CD4-positive, alpha-beta T cell treated with Interferon alpha-2 for 1 hour (primary cell): Measurements from ENCODE around the gene VAV2.
"Not testable (repeated sequence)": the region's sequence is repeated elsewhere in the genome, so short reads cannot be mapped to it uniquely, and the experiment has no call there.

Source experiments
- DNase-seq, 2 donors: peaks; one replicate each; pipeline ENCODE4 v3.0.0-alpha.2; 2020 to 2022

The VAV2 gene

DNA sequence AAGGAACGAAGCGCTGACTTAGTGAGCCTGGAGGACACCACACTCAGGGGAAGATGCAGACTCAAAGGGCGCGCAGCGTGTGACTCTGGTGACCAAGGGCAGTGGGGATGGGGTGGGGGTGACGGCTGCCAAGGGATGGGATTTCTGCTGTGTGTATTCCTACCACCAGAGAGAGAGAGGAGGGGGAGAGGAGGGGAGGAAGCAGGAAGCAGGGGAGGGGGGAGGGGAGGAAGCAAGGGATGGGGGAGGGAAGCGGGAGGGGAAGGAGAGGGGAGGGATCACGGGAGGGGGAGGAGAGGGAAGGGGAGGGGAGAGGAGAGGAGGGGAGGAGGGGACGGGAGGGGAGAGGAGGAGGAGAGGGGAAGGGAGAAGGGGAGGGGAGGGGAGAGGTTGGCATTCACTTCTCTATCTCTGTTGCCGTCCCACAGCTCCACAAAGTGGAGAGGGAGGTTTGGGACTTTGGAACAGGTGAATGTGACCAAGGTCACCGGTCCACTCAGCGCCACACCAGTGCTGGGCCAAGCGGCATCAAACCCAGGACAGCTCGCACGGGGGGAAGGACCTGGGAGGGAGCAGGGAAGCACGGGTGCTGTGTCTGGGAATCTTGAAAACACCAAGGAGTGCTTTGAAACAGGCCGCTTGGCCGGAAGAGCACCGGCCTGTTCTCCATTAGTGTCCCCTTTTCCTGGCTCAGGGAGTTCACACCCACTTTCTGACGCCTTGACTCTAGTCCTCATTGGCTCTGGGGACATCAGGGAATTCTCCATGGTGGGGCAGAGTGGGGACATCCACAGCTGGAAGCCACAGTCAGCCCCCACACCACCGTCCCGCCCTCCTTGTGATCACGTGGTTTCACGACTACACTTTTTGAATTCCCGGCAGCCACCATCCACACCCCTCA lies 77.4 kb downstream of the VAV2 start:
- DNase-seq = no peak

DNA sequence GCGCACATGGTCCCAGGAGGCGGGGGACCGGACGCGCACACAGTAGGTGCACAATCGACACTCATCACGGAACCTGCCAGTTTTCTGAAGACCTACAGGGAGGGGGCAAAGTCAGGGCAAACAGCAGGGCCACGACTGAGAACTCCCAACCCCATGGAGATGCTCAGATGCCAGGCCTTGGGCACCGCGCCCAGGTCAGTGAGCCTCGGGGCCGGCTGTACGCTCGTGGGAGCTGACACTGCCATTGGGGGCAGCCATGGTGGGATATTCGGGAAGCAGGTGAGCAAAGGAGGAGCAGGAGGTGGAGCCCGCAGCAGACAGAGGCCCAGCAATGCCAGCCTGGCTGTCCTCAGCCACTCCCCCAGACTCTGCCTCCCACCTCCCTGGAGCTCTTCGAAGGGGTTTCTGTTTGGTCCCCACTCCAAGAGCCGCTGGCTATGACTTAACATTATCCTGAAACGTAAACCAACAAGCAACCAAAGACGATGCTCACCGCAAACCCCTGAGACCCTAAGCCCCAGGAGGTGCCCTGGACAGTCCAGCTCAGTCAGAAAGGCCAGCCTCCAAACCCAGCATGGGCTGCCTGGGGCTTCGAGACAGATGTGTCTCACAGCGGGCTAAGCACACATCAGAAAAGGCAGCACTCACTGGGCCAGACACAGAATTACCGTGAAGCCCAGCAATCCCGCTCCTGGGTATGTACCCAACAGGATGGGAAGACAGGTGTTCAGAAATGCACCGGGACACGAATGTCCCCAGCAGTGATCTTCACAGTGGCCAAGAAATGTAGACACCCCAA lies 78.4 kb downstream of the VAV2 start:
- DNase-seq = no peak

DNA sequence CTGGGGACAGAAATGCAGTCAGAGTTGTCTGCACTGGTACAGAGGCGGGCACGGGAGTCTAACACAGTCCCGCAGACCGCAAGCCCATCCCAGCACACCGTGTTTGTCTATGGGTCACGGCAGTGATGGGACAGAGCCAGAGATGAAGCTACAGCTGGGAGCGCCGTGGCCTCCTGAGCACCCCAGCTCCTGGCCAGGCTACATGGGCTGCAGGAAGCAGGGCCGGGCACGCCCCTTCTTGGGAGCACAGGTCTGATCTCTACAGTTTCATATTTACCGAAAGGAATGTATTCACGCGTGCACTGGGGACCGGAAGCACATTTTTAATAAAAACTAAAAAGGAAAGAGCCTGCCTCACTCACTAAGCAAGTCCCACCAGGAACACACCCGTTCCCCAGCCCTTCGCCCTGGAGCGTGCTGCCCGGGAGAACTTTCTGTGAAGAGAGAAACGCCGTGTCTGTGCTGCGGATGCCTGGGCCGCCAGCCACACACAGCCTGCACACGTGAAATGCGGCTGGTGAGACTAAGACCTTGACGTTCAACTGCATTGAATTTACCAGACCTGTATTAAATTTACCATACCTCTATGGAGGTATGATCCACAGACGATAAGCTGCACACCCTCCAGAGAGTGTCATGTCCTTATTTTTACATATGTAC lies 81.1 kb downstream of the VAV2 start:
- DNase-seq = no peak

DNA sequence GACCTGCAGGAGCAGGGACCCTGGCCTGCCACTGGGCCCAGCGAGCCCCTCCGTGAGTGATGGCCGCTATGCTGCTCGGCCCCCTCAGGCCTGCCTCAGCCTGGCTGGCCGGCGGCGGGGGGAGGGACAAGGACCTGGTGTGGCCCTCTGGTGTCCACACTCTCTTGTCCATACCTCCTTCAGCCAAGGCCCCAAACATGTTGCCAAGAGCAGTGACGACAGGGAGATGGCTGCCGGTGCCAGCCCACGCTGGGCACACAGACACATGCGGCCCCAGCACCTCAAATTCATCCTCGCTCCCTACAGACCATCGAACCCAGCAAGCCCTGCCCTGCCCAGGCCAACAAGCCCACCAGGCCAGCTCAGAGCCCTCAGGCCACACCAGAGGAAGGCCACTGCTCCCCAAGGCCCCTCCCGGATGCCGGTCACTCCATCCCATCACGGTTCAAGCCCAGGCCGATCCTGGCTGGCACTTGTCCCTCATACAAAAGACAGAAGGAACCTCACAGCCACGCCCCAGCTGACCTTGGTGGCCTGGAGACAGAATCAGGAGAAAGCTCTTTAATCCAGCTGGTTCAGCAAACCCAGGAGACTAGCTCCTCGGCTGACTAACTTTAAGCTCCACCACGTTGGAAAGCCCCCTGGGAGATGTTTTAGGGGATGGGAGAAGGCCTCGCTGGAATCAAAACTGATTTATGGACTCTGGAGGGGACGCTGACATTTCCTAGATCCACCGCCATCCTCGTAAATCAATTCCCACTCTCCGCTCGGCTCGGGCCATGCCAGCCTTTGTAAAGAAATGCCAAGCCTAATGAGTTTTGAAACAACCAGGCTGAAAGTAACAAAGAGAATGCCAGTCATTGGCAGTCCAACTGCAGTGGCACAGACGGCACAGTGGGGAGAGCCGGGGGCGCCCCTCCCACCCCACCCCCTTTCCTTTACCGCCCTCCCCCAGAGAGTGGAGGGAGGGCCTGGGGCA lies 84.9 kb downstream of the VAV2 start:
- no peak for DNase-seq

DNA sequence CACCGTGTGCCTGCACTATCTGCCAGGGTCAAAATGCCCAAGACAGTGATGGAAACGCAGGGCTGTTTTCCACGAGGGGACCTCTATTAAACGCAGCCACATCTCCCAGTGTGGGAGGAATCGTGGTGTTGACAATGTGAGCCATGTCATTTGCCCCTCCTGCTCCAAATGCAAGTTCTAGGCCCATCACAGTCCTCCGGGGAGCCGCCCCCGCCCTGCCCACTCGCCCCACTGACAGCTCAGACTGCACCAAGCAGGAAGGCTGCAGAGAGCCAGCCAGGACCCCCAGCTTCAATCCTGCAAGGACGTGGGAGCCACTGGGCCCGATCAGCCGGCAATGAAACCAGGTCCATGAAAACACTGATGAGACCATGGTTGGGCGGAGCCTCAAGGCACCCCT lies 85.9 kb downstream of the VAV2 start:
- no peak for DNase-seq

DNA sequence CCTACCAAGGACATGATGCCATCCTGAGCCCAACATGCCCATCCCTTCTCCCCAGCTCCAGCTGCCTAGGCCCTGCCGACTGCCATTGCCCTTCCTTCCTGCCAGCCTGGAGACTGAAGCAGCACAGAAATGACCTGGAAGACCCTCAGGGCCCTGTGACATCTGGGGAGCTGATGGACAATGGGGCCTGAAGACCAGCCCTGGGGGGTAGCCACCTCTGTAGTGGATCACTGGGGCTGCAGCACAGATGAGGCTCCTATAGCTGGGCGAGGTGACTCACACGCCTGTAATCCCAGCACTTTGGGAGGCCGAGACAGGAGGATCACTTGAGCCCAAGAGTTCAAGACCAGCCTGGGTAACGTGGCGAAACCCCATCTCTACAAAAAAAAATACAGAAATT lies 86.6 kb downstream of the VAV2 start:
- no peak for DNase-seq

DNA sequence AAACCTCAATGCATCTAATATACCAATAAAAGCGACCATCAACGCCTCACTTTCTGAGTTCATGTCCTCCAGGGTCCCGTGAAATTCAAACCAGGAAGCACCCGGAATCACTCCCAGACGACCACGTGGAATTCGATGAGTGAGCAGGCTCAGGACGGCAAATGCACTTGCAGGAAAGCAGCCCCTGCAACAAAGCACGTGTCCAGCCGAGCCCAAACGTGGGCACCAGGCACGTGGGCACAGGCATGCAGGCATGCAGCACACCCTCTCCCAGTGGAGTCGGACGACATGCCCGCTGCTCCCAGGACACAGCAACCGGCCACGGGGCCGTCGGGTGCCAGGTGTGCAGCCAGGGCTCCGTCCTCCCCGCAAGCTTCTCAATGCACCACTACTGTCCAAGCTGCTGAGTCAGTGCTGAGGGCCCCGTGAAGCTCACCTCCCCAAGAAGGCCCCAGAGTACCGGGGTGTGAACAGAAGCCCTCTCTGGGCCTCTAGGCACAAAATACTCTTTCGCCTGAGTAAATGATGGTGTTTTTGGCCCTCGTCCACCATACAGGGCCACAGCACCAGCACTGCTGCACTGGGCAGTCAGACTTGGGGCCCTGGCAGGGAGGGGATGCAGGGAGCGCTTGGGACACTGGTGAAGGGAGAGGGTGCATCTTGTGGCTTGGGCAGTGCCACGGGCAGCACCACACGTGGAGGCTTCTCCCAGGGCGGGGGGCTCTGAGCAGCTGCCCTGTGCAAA lies 87.6 kb downstream of the VAV2 start:
- no peak for DNase-seq

DNA sequence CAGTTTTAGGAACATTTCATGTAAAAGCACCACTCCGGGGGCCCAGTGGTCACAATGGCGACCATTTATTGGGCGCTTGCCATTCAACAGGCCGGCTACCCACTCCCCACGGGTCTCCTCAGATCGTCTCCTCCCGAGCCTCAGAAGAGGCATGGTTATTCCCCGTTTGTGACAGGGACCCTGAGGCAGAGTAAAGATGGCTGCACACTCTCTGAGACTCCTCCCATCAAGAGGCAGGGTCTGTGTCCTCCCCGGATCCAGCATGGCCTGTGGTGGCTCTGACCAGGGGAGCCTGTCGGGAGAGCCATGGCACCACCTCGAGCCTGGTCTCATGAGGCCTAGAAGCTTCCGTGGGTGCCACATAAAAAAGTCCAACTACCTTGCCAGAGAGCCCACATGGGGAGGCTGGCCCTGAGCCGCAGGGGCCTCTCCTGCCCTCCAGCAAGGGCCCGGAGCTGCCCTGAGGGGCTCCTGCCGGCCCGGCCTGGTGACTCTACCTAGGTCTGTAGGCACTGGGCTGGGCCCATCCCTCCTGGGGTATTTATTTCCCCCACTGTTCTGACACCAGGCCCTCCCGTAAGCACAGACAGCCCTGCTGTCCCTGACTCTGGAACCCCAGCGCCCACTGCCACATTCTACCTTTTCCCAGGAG lies 90.8 kb downstream of the VAV2 start:
- no peak for DNase-seq

DNA sequence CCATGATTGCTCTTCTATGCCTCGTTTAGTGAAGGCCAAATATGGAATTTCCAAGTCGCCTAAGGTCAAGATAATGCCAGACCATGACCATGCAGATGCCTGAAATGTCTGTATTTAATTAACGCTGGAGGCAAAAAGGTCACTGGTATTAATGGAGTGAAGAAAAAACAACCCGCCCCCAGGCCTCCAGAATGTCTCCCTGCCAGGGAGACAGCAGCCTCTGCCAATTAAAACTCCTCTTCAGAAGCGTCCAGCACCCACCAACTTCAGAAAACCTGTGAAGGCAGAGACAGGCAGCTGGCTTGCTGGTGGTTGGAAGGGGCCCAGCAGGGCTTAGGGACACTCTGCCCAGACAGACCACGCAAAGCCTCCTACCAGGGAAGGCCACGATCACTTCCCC lies 94.4 kb downstream of the VAV2 start:
- no peak for DNase-seq

DNA sequence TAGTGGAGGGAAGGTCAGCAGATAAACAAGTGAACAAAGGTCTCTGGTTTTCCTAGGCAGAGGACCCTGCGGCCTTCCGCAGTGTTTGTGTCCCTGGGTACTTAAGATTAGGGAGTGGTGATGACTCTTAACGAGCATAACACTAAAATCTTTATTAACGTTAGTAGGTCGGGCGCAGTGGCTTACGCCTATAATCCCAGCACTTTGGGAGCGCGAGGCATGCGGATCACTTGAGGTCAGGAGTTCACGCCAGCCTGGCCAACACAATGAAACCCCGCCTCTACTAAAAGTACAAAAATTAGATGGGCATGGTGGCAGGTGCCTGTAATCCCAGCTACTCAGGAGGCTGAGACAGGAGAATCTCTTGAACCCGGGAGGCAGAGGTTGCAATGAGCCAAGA lies 96.1 kb downstream of the VAV2 start:
- DNase-seq = not testable (repeated sequence)

DNA sequence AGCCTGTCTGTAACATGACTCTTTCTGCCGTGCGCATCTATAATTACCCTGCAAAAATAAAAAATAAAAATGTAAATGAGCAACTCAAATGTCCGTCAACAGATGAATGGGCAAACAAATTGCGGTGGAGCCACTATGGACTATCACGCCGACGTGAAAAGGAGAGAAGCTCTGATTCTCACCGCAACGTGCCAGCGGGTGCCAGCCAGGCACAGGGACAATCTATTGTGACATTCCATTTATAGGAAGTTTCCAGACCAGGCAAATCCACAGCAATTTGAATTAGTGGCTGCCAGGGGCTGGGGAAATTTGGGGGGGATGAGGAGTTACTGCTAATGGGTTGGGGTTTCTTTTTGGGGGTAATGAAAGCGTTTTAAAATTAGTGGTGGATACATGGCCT lies 96.8 kb downstream of the VAV2 start:
- DNase-seq = no peak

DNA sequence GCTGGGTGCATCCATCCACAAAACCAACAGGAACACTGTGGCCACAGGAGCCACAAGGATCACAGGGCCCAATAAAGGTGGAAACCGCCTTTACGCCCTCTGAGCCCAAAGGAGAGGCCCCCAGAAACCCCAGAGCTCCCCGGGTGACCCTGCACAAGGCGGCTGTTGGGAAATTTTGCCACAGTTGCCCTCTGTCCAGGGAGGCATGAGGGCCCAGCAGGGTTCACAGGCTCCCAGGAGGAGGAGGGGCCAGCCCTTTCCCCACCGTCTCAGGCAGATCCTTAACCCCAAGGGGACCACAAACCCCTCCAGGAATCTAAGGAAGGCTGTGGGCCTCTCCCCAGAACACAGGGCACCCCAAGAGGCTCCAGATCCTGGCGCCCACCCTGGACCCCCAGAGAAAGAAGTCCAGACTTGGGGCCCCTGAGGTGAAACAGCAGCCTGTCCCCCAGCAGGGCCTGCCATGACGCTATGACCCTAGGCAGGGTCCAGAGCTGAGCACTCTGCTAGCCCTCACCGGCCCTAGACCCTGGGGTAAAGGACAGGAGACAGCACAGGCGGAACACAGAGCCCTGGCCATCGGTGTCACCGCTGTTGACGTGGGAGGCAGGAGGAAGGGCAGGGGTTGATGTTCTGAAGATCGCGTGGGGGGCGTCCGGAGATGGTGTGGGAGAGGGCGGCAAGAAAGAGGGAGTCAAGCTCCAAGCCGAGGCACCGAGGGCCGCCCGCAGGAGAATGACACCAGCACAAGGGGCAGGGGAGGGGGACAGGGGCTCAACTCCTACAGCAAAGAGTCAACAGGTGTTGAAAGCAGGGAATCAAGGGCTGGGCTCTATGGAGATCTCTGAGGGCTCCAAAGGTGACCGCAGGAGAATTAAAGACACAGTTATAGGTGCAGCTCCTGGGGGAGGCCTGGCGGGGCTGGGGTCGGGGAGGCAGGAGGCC lies 97.5 kb downstream of the VAV2 start:
- no peak for DNase-seq

DNA sequence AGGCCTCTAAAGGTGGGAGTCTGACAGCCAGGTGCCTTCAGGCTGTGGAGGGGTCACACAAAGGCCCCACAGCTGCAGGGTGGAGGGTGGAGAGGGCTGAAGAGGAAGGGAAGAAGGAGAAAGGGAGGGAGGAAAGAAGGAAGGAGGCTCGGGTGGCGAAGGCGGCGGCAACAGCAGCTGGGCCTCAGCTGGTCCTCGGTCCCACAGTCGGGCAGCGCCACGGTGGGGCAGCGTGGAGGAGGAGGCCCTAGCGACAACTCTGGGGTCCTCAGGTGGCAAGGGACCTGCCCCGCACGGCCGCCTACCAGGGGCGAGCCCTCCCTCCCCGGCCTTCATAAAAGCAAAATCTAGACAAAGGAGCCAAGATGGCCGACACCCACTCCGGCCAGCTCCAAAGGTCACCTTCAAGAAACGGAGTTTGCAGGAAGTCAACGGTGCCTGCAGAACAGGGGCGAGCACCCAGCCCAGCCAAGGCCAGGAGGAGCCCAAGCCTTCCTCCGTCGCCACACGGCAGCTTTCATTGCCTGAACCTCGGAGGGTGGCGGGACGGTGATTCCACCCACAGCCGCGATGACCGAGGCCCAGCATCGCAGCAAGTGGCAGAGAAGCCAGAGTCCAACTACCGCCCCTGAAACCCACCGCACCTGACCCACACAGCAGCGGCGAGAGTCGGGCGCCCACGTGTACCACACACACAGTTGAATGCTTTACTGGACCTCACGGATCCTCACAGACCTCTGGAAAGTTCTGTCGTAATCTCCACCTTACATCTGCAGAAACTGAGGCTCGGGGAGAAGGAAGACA lies 98.7 kb downstream of the VAV2 start:
- no peak for DNase-seq

DNA sequence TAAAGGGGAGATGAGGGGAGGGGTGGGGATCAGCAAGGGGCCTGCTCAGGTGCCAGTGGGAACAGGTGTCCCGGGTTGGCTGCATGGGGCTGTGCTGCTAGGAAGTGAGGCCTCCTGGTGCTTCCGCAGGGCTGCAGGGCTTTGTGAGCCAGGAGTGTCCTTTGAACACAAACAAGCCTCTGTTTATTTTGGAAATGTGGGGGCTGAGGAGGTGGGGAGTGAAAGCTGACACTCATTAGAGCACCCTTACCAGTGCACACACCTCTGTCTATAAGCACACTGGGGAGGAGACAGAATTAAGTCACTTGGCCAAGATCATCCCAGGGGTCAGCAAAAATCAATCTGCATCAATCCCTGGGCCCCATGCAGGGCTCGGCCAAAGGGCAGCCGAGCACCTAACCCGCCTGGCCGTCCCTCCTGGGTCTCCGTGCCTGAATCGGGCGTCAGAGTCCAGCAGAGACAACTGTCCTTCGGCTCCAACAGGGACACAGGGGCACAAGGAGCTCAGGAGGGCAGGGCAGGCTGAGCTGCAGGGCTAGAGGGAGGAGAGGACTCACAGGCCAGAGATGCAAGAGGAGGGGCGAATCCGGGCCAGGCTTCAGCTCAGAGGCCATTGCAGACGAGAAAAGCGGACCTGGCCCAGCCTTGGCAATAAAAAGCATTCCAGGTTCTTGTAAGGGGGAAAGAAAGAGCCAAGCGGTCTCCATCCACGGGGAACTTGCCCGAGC lies 99.8 kb downstream of the VAV2 start:
- no peak for DNase-seq

DNA sequence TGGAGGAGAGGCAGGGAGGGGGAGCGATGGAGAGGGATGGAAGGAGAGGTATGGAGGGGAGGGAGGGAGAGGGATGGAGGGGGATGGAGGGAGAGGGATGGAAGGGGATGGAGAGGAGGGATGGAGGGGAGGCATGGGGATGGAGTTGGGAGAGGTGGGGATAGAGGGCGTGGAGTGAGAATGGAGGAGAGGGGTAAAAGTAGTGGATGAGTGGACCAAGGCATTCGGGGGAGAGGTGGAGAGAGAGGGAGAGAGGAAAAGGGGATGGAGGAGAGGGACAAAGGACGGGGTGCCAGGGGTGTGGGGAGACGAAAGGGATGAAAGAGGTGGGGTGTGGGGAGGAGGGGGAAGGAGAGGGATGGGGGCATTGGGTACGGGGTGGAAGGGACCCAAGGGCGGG lies 100.4 kb downstream of the VAV2 start:
- DNase-seq = no peak

DNA sequence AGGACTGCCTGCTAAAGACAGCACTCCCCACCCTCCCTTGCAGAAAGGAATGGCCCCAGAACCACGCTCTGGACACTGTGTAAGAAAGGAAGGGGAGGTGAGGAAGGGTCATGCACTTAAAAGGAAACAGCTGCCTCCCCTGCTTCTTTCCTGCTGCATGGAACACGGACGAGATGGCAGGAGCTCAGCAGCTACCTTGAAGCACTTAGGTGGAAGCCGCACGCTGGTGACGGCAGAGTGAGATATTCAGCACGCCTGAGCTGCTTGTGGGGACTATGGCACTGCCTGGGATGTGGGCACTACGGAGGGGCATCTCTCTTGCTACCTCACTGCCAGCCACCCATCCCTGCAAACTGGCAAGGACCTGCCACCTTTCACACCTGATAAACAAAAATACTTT lies 101.5 kb downstream of the VAV2 start:
- DNase-seq = no peak

DNA sequence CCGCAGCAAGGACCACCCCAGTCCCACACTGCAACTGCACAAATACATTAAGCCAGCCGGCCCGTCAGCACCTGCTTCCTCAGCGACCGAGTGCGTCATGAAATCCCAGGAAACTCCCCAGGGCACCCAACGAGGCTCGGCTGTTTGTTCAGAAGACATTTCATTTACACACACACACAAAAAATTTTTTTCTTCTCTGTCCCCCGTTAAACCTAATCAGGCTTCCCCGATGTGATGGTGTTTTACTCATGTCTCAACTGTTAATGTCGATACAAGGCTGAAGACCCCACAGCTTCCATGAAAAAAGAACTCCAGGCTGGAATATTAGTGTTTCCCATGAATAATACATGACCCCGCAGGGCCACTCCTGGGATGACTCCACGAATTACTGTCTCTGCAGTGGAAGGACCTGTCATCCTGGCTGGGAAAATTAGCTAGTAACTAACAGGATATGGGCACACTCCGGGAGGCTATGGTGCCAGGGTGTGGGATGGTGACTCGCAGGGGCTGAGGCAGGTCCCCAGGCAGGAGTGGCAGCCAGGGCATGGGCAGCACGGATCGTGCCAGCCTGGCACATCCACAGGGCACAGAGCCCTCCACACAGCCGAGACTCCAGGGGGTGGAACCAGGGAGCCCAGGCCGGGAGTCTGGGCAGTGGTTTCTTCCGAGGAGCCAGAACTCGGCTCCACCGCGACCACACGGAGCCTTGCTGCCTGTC lies 102.4 kb downstream of the VAV2 start:
- no peak for DNase-seq
